ENCODE results near the gene DENND1C.

GRCh38 chr19:6423499-6424194, 57.9 kb downstream of the DENND1C start:
- no peak for TF ChIP-seq CTCF (IDR thresholded peaks at IDR 0.05)
- no peak for TF ChIP-seq POLR2A (IDR thresholded peaks at IDR 0.05; ENCODE audit: low read length)
- no peak for TF ChIP-seq HDAC2 (IDR thresholded peaks at IDR 0.05)
- no peak for TF ChIP-seq EP300 (IDR thresholded peaks at IDR 0.05)

Measured in A549 (cell line).